PFSK-1 (cell line): ENCODE results near the gene RNF39.

Experiments
- FOXP2 ChIP-seq: optimal IDR thresholded peaks from 2 replicates; pipeline ENCODE3; 2011; ENCODE audit warnings: borderline replicate concordance, control low read depth, inconsistent platforms; ENCODE audit not compliant: insufficient read depth; ENCODE audit errors: extremely low read length, extremely low read depth
- POLR2AphosphoS5 ChIP-seq: IDR thresholded peaks from 2 replicates; pipeline ENCODE4 v1.6.1; 2012; ENCODE audit warnings: low read depth, mild to moderate bottlenecking, control low read depth, low read length, moderate library complexity
- REST ChIP-seq, 2 experiments: IDR thresholded peaks; 2 replicates each; pipeline versions ENCODE4 v1.6.1 to v1.8.0; 2011 to 2012; ENCODE audit warnings: low read depth in 2 of 2, low read length in 2 of 2, control low read depth in 1 of 2, inconsistent platforms in 1 of 2, mild to moderate bottlenecking in 1 of 2, moderate library complexity in 1 of 2; ENCODE audit not compliant: insufficient read depth in 1 of 2
- SIN3A ChIP-seq: IDR thresholded peaks from 2 replicates; pipeline ENCODE4 v1.6.1; 2012; ENCODE audit warnings: mild to moderate bottlenecking, low read length, moderate library complexity, borderline replicate concordance; ENCODE audit not compliant: insufficient read depth
- TAF1 ChIP-seq: IDR thresholded peaks from 2 replicates; pipeline ENCODE4 v1.6.1; 2012; ENCODE audit warnings: low read length, control low read depth, borderline replicate concordance; ENCODE audit not compliant: insufficient read depth

Gene RNF39

GRCh38 chr6:30074331-30075093, 1.1 kb downstream of the RNF39 start:
- TF ChIP-seq REST (IDR thresholded peaks at IDR 0.05; ENCODE audit: insufficient read depth in 1 of 2, low read depth in 2 of 2, low read length in 2 of 2) = no peak
- no peak for TF ChIP-seq FOXP2
- TF ChIP-seq SIN3A = no peak
- TF ChIP-seq POLR2AphosphoS5 = no peak
- no peak for TF ChIP-seq TAF1

- TF ChIP-seq POLR2AphosphoS5 (no peak), REST (IDR thresholded peaks at IDR 0.05; ENCODE audit: insufficient read depth in 1 of 2, low read depth in 2 of 2, low read length in 2 of 2) (no peak), TAF1 (no peak), FOXP2 (no peak), SIN3A (no peak)
Measured at GRCh38 chr6:30073489-30074235, 1.9 kb downstream of the RNF39 start.

GRCh38 chr6:30071858-30072257, 3.7 kb downstream of the RNF39 start:
- TF ChIP-seq TAF1 = no peak

GRCh38 chr6:30071081-30071818, 4.3 kb downstream of the RNF39 start:
- TF ChIP-seq FOXP2 = no peak
- no peak for TF ChIP-seq SIN3A
- TF ChIP-seq TAF1 = no peak

GRCh38 chr6:30067460-30068139, 8.0 kb downstream of the RNF39 start:
- no peak for TF ChIP-seq SIN3A

GRCh38 chr6:30066577-30067459, 8.8 kb downstream of the RNF39 start, which contains the start of gene PPP1R11:
Gene PPP1R11 (plus strand): TSS chr6:30067198. CDS start chr6:30067411, 213 bp downstream.
- TF ChIP-seq TAF1 (peak; percentile 85; the same call in 1 of the 2 replicates), POLR2AphosphoS5 (peak; percentile 87; the same call in 1 of the 2 replicates), SIN3A (peak; percentile 92), FOXP2 (peak; percentile 94), REST (IDR thresholded peaks at IDR 0.05; ENCODE audit: insufficient read depth in 1 of 2, low read depth in 2 of 2, low read length in 2 of 2) (0 out of 4 replicates have a peak, but pooled peaks of 1 of the 2 experiments have one; percentile 31)
